HG03060 (cell line): Measurements from ENCODE around the gene MYO9B.

Experiments
- ATAC-seq: cut with Tn5 transposase; IDR thresholded peaks from one replicate; pipeline ENCODE4 v1.9.1; 2021; ENCODE audit warnings: low read depth, moderate number of reproducible peaks; ENCODE audit not compliant: unreplicated experiment

The MYO9B gene

DNA sequence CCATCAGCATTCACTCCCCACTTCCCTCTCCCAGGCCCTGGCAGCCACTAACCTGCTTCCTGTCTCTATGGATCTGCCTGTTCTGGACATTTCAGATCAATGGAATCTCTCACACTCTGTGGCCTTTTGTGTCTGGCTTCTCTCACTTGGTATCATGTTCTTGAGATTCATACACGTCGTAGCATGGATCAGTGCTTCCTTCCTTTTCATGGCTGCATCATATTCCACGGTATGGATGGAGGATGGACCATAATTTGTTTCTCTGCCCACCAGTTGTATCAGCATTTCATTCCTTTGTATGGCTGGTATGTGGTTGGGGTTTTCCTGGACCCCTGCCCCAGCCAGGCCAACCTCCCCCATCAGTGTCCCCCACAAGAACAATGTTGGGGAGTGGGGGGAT lies 36.2 kb downstream of the MYO9B start:
- ATAC-seq = no peak

DNA sequence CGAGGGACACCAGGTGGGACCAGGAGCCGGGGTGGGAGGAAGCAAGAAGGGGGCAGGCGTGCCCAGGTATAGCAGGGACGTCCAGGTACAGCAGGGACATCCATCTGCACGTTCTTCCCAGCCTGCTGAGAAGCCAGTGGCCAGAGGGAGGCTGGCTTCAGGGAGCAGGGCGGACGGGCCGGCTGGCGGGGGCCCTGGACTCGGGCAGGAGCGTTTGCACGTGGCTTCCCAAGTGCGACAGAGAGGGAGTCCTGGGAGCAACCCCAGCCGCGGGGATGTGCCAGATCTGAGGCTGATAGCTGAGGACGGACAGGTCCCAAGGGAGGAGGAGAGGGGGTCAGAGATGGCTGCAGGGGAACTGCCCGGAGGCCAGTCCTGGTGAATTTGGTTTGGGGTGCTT lies 36.7 kb downstream of the MYO9B start:
- no peak for ATAC-seq

DNA sequence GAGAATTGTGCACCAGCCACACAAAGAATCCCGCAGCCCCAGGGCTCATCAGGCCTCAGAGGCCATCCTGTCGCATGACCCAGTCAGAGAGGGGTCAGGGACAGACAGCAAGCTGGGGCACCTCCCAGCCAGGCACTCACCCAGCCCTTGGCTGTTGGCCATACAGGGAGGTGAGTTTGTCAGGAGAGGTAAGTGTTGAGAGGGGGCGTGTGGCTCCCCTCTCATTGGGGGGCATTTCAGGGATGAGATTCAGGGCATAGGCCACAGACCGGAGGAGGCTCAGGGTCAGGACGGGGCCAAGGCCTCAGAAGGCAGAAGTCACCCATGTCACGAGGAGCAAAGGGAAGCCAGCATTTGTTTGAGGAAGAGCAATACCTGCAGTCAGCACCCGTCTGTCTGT lies 37.1 kb downstream of the MYO9B start:
- no peak for ATAC-seq

DNA sequence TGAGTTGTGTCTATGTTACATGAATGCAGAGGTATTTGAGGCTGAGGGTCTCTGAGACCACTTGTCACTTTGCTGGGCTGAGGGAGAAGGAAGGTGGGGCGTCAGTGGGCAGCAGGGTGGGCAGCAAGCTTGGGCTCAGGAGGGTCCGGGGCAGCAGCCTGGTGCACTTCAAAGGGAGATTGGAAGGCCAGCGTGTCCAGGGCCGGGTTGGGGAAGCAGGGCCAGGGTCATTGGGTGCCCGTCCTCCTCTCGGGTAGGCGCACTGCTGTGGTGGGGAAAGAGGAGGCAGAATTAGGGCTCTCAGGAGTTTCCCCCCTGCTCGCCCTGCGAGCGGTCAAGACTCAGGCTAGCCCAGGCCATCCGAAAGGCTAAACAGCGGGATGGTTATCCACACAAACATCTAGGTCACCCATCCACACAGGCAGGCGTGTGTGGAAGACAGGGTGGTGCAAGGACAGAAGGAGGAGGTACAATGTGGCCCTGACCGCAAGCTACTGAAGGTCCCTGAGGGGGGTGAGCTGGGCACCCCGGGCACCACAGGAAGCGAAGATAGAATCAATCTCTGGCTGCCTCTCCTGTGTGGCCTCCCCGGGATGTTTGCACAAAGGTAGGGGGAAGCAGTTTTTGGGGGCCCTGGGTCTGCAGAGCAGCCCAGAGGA lies 37.7 kb downstream of the MYO9B start:
- no peak for ATAC-seq

DNA sequence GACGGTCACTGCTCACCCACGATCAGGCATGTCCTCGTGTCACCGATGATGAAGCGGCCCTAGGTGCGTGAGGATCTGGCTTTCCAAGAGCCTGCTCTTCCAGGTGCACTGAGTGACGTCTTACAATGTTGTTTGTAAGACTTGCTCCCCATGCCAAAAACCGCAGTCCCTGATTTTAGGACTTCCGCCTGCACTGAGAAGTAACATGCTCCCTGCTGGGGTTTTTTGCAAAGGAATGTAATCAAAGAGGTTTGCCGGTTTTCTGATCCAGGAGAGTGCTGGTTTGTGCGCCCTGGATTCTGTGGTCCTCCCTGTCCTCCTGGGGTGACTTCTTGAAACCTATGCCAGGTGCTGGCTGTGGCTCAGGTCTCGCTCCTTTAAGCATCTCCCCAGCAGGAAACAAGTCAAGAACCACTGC lies 38.8 kb downstream of the MYO9B start:
- ATAC-seq = no peak

DNA sequence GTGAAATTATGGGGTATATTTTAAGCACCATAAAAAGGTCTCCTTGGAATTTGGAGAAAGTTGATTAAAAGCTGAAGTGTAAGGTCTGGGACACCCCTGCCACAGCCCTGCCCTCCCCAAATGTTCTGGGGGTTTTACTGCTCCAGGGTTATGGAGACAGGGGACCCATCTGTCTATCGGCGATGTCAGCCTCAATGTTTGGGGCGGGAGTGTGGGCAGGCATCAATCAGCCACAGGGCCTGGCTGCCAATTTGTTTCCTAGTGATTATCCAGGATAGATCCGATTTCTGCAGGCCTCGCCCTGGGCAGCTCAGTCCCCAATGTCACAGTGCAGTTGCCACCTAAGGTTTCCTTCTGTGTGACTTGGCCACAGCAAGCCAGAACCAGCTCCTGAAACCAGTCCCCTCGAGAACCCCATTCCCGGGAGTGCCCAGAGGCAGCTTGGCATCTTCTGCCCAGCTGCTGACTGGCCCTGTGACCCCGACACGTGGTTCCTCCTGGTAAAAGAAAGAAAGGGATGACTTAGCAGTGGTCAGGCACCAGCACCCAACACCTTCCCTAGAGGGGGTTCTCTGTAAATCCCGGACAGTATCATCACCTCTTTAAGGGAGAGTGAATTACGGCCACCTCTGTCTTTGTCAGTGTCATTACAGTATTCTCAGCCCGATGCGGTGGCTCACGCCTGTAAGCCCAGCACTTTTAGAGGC lies 41.6 kb downstream of the MYO9B start:
- ATAC-seq = no peak

DNA sequence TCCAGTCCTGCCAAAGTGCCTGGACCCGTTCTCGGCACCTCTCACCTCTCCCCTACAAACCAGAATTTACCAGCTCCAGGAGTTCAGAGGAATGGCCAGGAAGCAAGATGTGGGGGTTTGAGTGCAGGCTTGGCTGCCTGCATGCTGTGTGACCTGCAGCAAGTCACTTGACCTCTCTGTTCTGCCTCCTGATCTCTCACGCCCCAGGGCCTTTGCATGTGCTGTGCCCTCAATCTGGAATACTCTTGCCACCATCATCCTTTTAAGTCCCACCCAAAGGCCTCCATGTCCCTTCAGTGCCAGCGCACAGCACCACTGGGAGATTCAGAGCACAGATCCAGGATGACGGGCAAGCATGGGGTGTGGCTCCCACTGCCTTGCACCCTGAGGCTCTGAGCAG lies 43.4 kb downstream of the MYO9B start:
- no peak for ATAC-seq

DNA sequence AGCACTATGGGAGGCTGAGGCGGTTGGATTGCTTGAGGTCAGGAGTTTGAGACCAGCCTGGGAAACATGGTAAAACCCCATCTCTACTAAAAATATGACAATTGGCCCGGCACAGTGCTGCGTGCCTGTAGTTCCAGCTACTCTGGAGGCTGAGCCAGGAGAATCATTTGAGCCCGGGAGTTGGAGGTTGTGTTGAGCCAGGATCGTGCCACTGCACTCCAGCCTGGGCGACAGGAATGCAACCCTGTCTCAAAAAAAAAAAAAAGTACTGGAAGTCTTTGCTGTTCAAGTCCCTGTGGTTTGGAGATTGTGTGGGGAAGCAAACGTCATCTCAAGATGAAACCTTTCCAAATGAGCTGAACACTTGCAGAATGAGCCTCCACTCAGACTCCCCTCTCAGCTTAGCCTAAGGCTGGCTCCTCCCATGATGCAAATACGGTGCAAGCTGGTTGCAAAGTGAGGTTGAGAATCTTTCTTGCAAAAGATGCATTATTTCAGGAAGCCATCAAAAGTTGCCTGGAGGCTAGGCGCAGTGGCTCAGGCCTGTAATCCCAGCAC lies 46.2 kb downstream of the MYO9B start:
- no peak for ATAC-seq

DNA sequence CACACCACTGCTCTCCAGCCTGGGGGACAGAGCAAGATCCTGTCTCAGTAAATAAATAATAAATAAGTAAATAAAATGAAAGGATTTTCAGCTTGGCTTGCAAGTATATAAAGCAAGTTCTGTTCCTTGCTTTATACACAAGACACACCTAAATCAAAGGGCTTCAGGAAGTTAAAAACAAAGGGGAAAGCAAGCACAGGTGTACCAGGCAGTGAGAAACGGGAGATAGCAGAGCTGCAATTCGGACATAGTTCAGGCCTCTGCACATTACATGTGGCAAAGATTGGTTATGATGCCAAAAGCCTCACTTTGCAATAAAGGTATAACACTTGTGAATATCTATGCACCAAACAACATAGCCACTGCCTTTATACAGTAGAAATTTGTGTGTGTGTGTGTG lies 47.5 kb downstream of the MYO9B start:
- no peak for ATAC-seq

DNA sequence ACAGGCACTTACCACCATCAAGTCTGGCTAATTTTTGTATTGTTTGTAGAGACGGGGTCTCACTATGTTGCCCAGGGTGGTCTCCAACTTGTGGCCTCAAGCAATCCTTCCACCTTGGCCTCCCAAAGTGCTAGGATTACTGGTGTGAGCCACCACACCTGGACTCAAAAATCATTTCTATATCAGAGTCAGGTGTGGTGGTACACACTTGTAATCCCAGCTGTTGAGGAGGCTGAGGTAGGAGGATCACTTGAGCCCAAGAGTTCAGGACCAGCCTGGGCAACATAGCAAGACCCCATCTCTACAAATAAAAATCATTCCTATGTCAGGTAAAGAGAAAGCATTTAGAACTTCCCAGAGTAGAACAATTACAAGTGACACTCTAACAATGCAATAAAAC lies 48.4 kb downstream of the MYO9B start:
- no peak for ATAC-seq

DNA sequence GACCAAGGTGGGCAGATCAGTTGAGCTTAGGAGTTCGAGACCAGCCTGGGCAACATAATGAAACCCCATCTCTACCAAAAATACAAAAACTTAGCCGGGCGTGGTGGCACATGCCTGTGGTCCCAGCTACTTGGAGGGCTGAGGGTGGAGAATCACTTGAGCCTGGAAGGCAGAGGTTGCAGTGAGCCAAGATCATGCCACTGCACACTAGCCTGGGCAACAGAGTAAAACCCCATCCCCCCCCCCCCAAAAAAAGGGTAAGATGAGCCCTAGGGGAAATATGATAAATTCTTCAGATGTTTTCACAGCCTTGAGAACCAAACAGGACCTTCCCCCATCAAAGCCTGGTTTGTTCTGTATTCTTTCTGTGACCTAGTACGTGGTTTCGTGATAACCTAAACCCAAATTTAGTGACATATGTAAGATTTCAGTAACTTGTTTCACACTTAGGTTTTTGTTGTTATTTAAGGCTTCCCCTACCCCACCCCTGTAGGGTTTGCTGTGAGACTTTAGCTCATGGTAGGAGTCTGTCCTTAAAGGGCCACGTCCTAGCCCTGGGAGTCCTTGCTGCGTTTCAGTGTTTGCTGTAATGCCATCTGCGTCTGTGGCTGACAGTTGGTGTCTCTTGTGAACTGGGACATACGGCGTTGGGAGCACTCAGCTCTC lies 49.6 kb downstream of the MYO9B start:
- peak; percentile 64 for ATAC-seq

DNA sequence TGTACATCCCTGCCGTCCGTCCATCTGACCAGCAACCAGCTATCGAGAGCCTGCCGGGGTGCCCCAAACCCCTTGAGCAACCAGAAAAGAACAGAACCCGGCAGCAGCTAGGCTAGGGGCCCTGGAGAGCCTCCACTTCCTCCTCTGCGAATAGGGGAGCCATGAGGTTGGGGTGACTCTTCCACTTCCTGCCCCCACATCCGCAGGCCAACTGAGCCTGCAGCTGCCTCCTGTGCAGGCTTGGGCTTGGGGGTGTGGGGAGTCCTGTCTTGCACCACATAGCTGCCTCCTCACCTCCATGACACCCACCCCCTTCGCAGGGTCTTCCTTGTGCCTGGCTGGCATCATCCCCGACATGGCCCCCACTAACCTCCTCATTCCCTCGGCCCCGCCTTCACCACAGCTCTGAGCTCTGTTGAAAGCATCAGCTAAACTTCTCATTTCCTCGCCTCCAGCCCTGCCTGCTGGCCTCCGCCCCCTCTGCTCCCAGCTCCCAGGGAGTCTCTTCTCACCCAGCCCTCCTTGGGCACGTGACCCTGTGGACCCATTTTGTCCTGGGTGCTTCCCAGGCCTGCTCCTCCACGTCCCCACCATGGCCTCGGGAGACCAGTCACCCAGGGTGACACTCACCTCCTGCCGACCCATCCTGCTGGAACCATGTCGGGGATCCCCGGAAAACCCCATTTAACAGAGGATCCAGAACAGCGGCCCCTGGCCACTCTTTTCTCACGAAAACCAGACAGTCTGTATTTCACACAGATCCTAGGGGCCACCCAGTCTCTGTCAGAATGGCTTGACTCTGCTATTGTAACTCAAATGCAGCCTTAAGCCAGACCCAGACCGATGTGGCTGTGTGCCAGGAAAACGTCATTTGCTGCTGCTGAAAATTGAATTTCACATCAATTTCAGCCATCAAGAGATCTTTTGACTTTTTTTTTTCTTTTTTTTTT lies 50.4 kb downstream of the MYO9B start:
- peak; percentile 40 for ATAC-seq

DNA sequence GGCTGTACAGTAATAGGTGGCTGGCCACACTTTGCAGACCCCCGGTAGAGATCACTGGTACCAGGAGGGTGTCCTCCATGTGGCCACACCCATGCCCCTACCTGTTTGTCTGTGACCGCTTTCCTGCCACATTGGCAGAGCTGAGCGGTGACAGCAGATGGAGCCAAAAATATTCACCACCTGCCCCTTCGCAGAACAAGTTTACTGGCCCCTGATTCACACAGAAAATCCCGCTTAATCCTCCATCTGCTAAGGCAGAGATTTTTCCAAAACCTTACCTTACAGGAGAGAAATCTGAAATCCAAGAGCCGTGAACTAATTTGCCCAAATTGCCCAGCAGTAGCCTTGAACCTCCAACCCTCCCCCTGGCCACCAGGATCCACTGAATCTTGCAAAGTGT lies 52.1 kb downstream of the MYO9B start:
- no peak for ATAC-seq

DNA sequence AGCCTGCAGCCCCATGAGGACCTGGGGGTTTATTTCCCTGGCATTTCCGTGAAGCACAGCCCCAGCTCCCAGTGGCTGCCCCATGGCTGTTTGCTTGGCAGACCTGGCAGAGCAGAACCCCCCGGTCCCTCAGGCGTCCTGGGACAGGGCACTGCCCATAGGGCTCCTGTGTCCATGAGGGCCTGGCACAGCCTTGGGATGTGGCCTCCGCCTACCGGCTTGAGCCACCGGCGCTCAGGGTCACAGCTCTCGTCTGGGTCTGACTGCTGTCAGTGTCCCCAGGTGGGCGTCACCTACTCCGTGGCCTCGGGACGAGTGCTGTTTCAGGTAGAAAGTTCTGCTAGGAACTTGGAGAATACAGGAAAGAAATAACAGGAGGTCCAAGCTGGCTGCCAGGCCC lies 52.8 kb downstream of the MYO9B start:
- no peak for ATAC-seq

DNA sequence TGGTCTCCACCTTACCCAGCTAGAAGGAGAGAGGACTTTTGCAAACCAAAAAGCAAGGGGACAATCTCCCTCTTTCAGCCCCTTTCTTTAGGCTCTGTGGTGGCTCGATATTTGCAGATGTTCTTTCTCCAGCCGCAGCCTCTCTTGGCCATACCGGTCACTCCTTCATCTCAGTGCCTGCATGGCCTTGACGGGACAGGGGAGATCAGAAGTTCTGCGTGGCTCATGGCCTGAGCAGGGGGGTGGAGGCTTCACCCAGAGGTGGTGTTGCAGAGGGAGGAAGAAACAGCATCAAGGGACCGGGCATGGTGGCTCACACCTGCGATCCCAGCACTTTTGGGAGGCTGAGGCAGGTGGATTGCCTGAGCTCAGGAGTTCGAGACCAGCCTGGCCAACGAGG lies 53.2 kb downstream of the MYO9B start:
- ATAC-seq = no peak

DNA sequence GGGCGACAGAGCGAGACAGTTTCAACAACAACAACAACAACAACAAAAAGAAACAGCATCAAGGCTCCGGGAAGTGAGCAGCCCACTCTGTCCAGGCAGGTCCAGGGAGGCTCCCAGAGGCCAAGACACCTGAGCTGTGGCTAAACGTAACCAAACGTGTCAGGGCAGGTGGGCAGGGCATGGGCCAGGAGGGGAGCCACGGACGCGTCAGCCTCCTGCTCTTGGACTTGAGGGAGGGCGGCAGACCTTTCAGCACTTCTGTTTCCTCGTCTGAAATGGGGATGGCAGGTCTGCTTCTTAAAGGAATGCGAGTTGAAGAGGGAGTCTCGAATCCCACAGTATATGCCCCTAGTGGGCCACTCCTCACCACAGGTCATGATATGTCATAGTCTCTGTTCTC lies 53.8 kb downstream of the MYO9B start:
- ATAC-seq = no peak

DNA sequence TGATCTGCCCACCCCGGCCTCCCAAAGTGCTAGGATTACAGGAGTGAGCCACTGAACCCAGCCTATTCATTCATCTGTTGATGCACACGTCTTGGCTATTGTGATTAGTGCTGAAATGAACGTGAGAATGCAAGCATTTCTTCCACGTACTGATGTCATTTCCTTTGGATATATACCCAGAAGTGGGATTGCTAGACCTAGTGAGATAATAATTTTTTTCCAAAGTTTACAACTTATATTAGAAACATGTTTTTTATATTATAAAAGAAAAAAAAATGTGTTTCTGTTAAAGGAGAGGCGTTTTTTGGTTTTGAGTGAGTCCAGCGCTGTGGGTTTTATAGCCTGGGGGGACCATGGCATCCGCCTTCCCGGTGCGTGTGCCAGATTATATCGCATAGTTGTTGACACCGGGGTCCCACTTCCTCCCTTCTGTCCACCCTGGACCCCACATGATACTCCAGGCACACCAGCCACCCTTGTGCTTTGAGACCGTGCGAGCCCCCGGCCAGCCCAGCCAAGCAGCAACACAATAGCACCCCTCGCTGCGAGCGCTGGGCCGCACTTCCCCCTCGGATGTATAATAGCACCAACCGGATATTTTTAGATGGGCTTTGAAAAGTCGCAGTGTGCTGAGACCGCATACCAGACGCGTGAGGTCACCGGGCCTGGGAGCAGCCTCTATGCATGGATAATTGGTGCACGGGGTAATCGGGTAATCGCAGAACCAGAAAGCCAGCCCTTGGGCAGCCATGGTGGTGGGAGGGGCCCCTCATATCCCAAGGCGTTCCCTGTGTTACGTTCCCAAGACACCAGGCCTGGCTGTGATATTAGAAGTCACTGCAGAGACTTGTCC lies 59.6 kb downstream of the MYO9B start:
- no peak for ATAC-seq

DNA sequence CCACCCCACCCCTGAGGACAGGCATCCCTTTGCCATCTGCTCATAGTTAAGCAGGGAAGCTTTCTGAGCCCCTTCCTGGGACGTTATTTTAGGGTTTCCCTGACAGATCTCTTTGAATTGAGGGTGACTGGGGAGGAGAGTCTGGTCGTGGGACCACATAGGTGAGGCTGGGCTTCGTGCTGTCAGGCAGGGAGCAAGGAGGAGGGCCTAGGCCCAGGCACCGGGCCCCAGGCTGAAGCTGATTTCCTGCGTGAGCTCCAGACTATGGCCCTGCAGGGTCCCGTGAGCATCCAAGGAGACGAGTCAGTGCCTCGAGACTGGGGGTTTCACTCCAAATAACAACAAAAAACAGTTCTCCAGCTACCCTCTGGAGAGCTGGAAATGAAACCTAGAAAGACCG lies 60.4 kb downstream of the MYO9B start:
- no peak for ATAC-seq

DNA sequence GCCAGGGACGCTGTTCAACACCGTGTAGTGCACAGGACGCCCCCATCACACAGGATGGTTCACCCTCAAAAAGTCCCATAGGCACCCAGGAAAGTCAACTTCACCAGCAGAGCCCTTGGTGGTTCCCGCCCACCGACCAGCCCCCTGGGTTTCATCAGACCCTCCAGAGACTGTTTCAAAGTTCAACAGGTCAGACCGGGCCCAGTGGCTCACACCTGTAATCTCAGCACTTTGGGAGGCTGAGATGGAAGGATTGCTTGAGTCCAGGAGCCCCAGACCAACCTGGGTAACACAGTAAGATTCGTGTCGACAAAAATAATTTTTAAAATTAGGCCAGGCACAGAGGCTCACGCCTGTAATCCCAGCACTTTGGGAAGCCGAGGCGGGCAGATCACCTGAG lies 61.0 kb downstream of the MYO9B start:
- no peak for ATAC-seq

DNA sequence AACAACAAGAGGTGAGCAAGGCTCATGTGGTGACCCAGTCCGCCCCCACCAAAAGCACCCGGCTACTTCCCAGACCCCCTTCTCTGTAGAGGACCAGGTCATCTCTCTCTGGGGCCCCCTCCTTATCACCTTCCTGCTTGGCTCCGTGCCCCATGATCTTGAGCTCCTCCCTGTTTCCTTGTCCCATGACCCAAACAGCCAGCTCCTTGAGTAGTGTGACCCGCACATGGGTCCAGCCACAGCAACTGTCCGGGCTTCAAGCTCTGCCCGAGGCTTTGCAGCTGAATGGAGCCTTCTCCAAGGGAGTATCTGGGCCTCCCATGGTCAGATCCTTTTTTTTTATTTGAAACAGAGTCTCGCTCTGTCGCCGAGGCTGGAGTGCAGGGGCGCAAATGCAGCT lies 61.8 kb downstream of the MYO9B start:
- no peak for ATAC-seq
